ENCODE results near the gene IMPG1.

- TF ChIP-seq CTCF (IDR thresholded peaks at IDR 0.05): no peak
- no peak for TF ChIP-seq POLR2A (IDR thresholded peaks at IDR 0.05)
Observed at GRCh38 chr6:75935473-75935793, 137.0 kb downstream of the IMPG1 start.
